Lower leg skin (tissue), 4 donors: ENCODE results near the gene SFMBT1. TPM values are rescaled to one million over a fixed set of nuclear protein-coding genes. Genes with fewer than 3 reads are reported as not detected.

Experiments
- DNase-seq, 2 donors: peaks; one replicate each; pipeline ENCODE4 v3.0.0-alpha.2; 2019; ENCODE audit warnings: low spot score in 2 of 2
- H3K4me3 ChIP-seq: fragments of 200-600 bp; sonication (generic); 2 replicates; pipeline ENCODE4 v1.5.1; 2017; ENCODE audit warnings: mild to moderate bottlenecking, low read depth; ENCODE audit not compliant: poor library complexity, severe bottlenecking
- POLR2A ChIP-seq, 2 donors: fragments of 450-650 bp; IDR thresholded peaks; one replicate each; pipeline ENCODE4 v1.6.1; 2016 to 2017; ENCODE audit warnings: antibody characterized with exemption in 2 of 2, mild to moderate bottlenecking in 1 of 2, moderate library complexity in 1 of 2
- WGBS, 2 donors: methylation state at CpG; one replicate each; pipeline ENCODE4 v1.1.5; 2018; 5-methylcytosine and 5-hydroxymethylcytosine counted together
- intact Hi-C: fragments of 100-400 bp; cut with DNase I; formaldehyde crosslinking; loops from one replicate; pipeline ENCODE4 v1.15.0; 2023; ENCODE audit warnings: low total_unique reads
- total RNA-seq, 4 donors: library from RNA; depleted of rRNA; stranded (reverse); fragments of >200 nt; gene quantifications; one replicate each; pipeline ENCODE4 v1.1.0, GENCODE V29; 2016
- TF ChIP-seq, protein P1 (sequence below), 3 donors: fragments of 450-650 bp; IDR thresholded peaks; one replicate each; pipeline ENCODE4 v1.5.1; 2016; ENCODE audit warnings: antibody characterized with exemption in 3 of 3, mild to moderate bottlenecking in 3 of 3, moderate library complexity in 2 of 3

The SFMBT1 gene
- total RNA-seq, 4 donors from 2014 or later = 9.5 to 24.3 (median 14.4) TPM

DNA sequence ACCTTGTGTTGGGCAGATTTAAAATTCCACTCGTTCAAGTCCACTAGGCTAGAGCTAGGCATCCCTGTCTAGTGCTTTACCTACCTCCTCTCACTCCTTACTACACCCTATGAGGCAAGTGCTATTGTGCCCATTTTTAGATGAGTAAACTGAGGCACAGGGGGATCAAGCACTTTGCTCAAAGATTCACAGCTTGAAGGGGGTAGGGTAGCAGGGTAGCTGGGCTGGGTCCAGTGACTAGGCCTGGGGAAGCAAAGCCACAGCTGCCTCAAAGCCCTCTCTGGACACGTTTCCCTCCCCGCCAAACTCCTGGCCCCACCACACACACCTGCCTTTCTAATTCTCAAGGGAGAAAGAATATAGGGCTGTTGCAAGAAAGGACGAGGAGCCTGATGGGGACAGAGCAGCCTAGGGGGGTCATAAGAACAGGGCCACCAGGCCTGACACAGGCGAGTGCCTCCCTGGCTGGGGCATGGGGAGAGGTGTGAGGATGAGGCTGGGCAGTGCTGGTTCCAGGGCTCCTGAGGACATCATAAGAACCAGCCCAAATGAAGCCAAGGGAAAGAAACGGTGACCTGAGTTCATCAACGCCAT lies 34.8 kb upstream of the SFMBT1 start:
- no peak overlapping the region for H3K4me3 ChIP-seq
- intact Hi-C loops = no loop called here
- peak in 1 of 2 donors; percentile 78 for DNase-seq
- 85 to 91% methylated on average over 7 of the region's 7 CpGs for WGBS, 2 donors
- TF ChIP-seq, protein P1, sequence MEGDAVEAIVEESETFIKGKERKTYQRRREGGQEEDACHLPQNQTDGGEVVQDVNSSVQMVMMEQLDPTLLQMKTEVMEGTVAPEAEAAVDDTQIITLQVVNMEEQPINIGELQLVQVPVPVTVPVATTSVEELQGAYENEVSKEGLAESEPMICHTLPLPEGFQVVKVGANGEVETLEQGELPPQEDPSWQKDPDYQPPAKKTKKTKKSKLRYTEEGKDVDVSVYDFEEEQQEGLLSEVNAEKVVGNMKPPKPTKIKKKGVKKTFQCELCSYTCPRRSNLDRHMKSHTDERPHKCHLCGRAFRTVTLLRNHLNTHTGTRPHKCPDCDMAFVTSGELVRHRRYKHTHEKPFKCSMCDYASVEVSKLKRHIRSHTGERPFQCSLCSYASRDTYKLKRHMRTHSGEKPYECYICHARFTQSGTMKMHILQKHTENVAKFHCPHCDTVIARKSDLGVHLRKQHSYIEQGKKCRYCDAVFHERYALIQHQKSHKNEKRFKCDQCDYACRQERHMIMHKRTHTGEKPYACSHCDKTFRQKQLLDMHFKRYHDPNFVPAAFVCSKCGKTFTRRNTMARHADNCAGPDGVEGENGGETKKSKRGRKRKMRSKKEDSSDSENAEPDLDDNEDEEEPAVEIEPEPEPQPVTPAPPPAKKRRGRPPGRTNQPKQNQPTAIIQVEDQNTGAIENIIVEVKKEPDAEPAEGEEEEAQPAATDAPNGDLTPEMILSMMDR (IDR thresholded peaks at IDR 0.05) = no peak
- TF ChIP-seq POLR2A (IDR thresholded peaks at IDR 0.05) = no peak

DNA sequence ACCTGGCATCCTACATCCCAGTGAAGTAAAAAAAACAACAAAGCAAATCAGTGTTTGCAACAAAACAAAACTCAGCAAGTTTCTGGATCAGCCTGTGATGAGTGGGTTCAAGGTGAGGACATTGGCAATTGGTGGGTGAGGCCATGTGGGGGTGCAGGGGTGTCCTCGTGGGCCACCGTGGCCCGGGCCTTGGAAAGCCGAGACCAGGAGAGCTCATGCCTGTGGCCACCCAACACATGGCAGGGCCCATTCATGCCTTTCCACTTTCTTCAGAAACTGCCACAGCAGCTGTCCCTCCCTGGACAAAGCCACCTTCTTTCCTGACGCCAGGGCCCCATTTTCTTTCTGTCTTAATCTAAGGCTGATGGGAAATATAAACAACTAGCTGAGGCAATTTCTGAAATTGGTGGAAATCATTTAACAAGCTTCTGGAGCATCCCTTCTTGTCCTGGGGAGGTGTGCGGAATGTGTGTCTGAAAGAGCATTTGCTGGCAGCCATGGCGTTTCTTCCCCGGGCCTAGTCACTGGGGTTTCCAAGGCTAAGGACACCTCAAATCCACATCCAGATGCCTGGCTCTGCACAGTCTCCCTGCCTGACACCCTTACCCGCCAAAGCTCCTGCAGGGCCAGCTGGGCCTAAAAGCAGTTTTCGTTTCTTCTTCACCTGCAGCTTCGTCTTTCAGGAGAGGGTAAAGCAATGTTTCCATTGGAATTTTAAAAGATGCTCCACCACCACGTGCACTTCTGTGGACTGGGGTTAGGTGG lies 34.1 kb upstream of the SFMBT1 start:
- peak in 1 of 2 donors; percentile 68 for DNase-seq
- intact Hi-C loops = loop anchor here (10.0 kb wide), 1 partner anchor 225 kb away; no protein-coding TSS in a partner anchor
- 85 to 89% methylated on average over 12 of the region's 12 CpGs for WGBS, 2 donors
- no peak for TF ChIP-seq POLR2A (IDR thresholded peaks at IDR 0.05)
- TF ChIP-seq, protein P1 (IDR thresholded peaks at IDR 0.05) = no peak
- H3K4me3 ChIP-seq = no peak overlapping the region

DNA sequence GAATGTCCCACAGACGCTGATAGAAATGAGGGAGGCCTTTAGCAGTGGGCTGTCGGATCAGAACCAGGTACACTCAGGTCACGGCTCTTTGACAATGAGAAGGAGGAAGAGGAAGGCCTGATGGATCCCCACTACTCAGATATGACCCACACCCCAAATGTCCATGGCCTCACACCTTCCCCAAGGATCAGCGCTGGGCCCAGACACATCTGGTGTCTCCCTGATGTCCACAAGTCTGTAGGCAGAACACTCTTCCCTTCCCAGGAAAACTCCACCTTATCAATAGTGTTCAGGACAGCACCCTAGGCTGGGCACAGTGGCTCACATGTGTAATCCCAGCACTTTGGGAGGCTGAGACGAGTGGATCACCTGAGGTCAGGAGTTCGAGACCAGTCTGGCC lies 33.3 kb upstream of the SFMBT1 start:
- peak in 1 of 2 donors; percentile 56 for DNase-seq
- 87 to 95% methylated on average over 6 of the region's 6 CpGs for WGBS, 2 donors
- TF ChIP-seq POLR2A (IDR thresholded peaks at IDR 0.05) = no peak
- TF ChIP-seq, protein P1 (IDR thresholded peaks at IDR 0.05) = no peak
- no peak overlapping the region for H3K4me3 ChIP-seq
- intact Hi-C loops = loop anchor here (10.0 kb wide), 1 partner anchor 224 kb away; no protein-coding TSS in a partner anchor

DNA sequence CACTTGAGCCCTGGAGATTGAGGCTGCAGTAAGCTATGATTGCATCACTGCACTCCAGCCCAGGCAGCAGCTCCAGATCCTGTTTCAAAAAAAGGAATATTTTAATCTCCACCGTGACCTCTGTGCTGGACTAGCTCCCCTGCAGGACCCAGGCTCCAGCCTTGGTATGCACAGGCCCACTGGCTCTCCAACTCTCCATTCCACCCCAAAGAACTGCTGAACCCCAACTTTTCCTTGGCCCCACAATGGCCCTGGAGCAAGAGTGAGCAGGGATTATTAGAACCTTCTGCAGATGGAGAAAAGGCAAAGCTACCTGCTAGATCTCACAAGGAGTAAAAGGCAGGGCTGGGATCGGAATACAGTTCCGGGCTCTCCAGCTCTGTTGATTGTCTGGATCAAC lies 32.8 kb upstream of the SFMBT1 start:
- peak in 1 of 2 donors; percentile 49 for DNase-seq
- intact Hi-C loops = loop anchor here (10.0 kb wide), 1 partner anchor 224 kb away; no protein-coding TSS in a partner anchor
- H3K4me3 ChIP-seq = no peak overlapping the region
- TF ChIP-seq, protein P1 (IDR thresholded peaks at IDR 0.05) = no peak
- TF ChIP-seq POLR2A (IDR thresholded peaks at IDR 0.05) = no peak
- WGBS, 2 donors = 89 to 94% methylated on average over 3 of the region's 3 CpGs

DNA sequence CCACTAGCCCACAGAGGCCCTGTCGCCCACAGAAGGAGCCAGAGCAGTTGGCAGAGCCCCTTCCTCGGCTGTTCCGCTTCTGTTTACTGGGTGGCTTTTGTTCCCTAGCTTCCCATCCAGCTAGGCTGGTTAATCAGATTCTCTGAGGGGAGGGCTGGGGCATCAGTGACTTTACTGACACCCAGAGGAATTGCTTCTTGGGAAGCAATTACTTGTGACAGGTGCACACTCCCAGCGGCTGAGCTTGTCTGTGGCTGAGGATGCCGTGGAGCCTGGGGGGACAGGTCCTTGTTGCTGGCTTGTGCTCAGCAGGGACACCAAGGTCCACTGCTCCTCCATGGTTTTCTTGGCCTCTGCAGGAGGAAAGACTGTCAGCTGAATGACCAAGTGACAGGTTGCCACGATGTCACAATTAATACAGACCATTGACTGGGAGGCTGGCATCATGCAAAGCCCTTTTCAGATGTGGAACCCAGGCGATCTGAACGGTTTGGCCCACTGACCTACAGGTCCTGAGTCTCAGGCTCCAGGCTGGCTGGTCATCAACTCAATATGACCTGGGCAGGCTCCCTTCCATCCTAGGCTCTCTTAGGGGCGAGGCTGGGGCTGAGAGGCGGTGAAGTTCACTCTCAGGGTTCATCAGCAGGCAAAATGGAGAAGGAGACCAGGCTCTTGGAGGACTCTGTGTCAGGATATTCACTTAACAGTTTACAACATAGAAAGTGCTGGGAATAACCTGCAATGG lies 31.8 kb upstream of the SFMBT1 start:
- 86 to 89% methylated on average over 10 of the region's 10 CpGs for WGBS, 2 donors
- intact Hi-C loops = loop anchor here (10.0 kb wide), 1 partner anchor 223 kb away; no protein-coding TSS in a partner anchor
- DNase-seq = peak in 1 of 2 donors; percentile 66
- no peak overlapping the region for H3K4me3 ChIP-seq
- TF ChIP-seq POLR2A (IDR thresholded peaks at IDR 0.05) = no peak
- TF ChIP-seq, protein P1 (IDR thresholded peaks at IDR 0.05) = no peak
